Muscle of leg (tissue), 11 donors: ENCODE data around the gene FBXL19. TPM values are rescaled to one million over a fixed set of nuclear protein-coding genes. Genes with fewer than 3 reads are reported as not detected.
A peak's percentile ranks its signal among the peaks of the same experiment; 100 is the strongest.

Source experiments
- DNase-seq: peaks from one replicate; pipeline ENCODE4 v3.0.0; 2013
- H3K27ac ChIP-seq: one replicate; pipeline ENCODE4 v1.5.1; 2013; ENCODE audit warnings: mild to moderate bottlenecking, low read length, control low read depth
- H3K27me3 ChIP-seq: one replicate; pipeline ENCODE4 v1.6.1; 2013; ENCODE audit warnings: low read length; ENCODE audit not compliant: control insufficient read depth, insufficient read depth
- H3K36me3 ChIP-seq: one replicate; pipeline ENCODE4 v1.6.1; 2013; ENCODE audit warnings: low read length; ENCODE audit not compliant: control insufficient read depth, insufficient read depth
- H3K4me1 ChIP-seq: one replicate; pipeline ENCODE4 v1.6.1; 2013; ENCODE audit warnings: low read length; ENCODE audit not compliant: control insufficient read depth, insufficient read depth
- H3K4me3 ChIP-seq: one replicate; pipeline ENCODE4 v1.5.1; 2013; ENCODE audit warnings: low read length, control low read depth
- H3K9me3 ChIP-seq: replicated peaks from 2 replicates; pipeline ENCODE4 v1.6.1; 2013; ENCODE audit warnings: low read depth, low read length; ENCODE audit not compliant: control insufficient read depth
- WGBS: methylation state at CpG from one replicate; pipeline ENCODE4 v1.1.5; 2013; ENCODE audit warnings: missing lambda C conversion rate; ENCODE audit not compliant: insufficient coverage; 5-methylcytosine and 5-hydroxymethylcytosine counted together
- polyA plus RNA-seq, 8 donors: library from polyadenylated mRNA; unstranded; fragments of 120-200 nt; gene quantifications; one replicate each; pipeline versions ENCODE4 v1.2.1 to v1.2.3, GENCODE V29; 2013; ENCODE audit warnings: inconsistent platforms in 1 of 8, low replicate concordance in 1 of 8; ENCODE audit not compliant: insufficient read length in 8 of 8, insufficient read depth in 1 of 8
- total RNA-seq: library from RNA; stranded (reverse); fragments of 120-200 nt; gene quantifications from one replicate; pipeline ENCODE4 v1.2.4, GENCODE V29; 2013

The FBXL19 gene
- total and polyA plus RNA-seq, 9 donors = 6.3 to 17.7 (median 11.1) TPM

- H3K27ac ChIP-seq = peak overlapping the region; percentile 90
- WGBS = 86% methylated on average over 18 of the region's 19 CpGs
- peaks cover 31% of the 10 kb centered on the region for H3K4me1 ChIP-seq
- H3K9me3 ChIP-seq = no peaks in the 10 kb centered on the region
- no peak for DNase-seq
- H3K36me3 ChIP-seq = peaks cover 2% of the 10 kb centered on the region
- H3K4me3 ChIP-seq = no peak overlapping the region
- no peaks in the 10 kb centered on the region for H3K27me3 ChIP-seq
Observed at GRCh38 chr16:30904114-30904780, 19.1 kb upstream of the FBXL19 start.

DNA sequence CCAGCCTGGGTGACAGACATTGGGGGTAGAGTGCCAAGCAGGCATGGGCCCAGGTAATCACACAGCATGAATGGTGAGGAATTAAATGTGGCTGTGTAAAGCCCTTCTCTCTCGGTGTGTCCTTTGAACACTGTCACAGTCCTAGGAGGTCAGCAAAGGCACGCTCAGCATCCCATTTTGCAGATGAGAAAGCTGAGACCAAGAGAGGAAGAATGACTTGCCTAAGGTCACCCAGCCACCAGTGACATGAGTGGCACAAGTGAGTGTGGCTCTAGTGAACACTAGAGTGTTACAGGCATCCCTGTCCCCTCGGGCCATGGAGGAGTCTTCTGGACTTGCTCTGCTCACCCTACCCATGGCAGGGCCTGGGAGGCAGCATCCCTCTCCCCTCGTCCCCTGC, 16.3 kb upstream of the FBXL19 start:
- 90% methylated on average over 3 of the region's 4 CpGs for WGBS
- Histone ChIP-seq H3K9me3 (no peaks in the 10 kb centered on the region), H3K27ac (no peak overlapping the region), H3K36me3 (no peaks in the 10 kb centered on the region), H3K27me3 (no peaks in the 10 kb centered on the region), H3K4me3 (no peak overlapping the region), H3K4me1 (peaks cover 23% of the 10 kb centered on the region)
- DNase-seq = no peak

DNA sequence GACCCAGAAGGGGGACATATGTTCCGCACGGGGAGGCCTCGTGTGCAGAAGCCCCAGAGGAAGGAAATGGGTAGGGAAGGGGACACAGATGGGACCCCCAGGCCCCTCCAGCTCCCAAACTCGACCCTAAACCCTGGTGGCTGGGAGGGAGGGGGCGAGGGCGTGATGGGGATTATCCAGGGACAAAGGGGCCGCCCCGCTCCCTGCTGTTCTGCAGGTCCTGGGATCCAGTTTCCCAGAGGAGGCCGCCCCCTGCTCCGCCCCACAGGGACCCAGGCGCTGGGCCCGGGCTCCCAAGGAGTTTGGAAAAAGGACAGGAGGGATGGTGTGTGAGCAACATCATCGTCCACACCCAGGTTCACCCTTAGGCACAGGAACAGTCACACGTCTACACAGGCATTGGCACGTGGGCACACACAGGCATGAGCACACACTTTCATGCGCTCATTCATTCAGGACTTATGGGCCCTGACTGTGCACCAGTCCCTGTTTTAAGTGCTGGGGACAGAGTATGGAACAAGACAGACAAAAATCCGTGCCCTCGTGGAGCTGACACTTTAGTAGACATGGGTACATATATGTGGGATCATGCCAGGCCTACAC, 12.8 kb upstream of the FBXL19 start:
- 74% methylated on average over 5 of the region's 18 CpGs for WGBS
- no peaks in the 10 kb centered on the region for H3K9me3 ChIP-seq

GRCh38 chr16:30912794-30913412, 10.5 kb upstream of the FBXL19 start:
- DNase-seq = no peak
- WGBS = 89% methylated on average over 6 of the region's 6 CpGs
- no peak overlapping the region for H3K4me3 ChIP-seq
- H3K27me3 ChIP-seq = no peaks in the 10 kb centered on the region
- no peak overlapping the region for H3K27ac ChIP-seq
- no peaks in the 10 kb centered on the region for H3K36me3 ChIP-seq
- H3K9me3 ChIP-seq = no peaks in the 10 kb centered on the region
- H3K4me1 ChIP-seq = no peaks in the 10 kb centered on the region

More for the DNA sequence above, 12.8 kb upstream of the FBXL19 start:
- Histone ChIP-seq H3K36me3 (no peaks in the 10 kb centered on the region), H3K27ac (no peak overlapping the region), H3K4me3 (no peak overlapping the region), H3K27me3 (no peaks in the 10 kb centered on the region), H3K4me1 (peaks cover 3% of the 10 kb centered on the region)
- no peak for DNase-seq

DNA sequence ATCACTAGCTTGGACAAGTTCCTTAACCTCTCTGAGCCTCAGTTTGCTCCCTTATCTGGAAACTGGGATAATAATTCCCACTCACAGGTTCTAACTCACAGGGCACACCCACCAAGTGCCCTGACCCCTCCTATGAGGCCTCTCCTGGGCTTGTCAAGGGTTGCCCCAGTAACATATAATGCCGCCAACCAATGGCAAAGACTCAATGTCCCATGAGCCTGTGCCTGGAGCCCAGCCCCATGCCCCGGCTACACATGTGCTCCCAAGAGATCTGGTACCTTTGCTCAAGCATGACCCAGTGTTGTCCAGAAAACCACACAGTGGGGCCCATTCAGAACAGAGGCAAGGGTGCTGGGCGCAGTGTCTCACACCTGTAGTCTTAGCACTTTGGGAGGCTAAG, 8.5 kb upstream of the FBXL19 start:
- no peak for DNase-seq
- 87% methylated on average over 3 of the region's 3 CpGs for WGBS
- Histone ChIP-seq H3K27ac (no peak overlapping the region), H3K4me1 (no peaks in the 10 kb centered on the region), H3K9me3 (no peaks in the 10 kb centered on the region), H3K4me3 (no peak overlapping the region), H3K36me3 (no peaks in the 10 kb centered on the region), H3K27me3 (no peaks in the 10 kb centered on the region)

GRCh38 chr16:30918614-30919013, 4.8 kb upstream of the FBXL19 start:
- Histone ChIP-seq H3K27ac (no peak overlapping the region), H3K36me3 (no peaks in the 10 kb centered on the region), H3K4me3 (no peak overlapping the region), H3K9me3 (no peaks in the 10 kb centered on the region), H3K4me1 (peaks cover 9% of the 10 kb centered on the region), H3K27me3 (no peaks in the 10 kb centered on the region)
- DNase-seq = no peak
- 38% methylated on average over 1 of the region's 1 CpG for WGBS

DNA sequence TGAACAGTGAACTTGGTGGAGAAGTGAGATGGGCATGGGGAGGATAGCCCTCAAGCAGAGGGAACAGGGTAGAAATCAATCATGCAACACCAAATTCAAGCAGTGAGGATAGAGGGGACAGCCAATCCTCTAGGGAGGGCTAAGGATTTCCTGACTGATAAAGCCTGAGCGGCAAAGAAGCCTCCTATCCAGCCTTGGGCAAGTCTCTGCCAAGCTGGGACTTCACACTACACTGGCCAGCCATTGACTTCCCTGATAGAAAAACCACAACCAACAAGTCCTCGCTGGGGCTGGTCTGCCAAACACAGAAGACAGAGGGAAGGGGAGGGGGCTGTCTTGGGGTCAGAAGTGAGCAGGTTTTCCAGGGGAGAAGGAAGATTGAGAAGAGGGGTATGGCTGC, 2.5 kb upstream of the FBXL19 start:
- no CpG with 5 or more reads among the region's 2 CpGs for WGBS
- Histone ChIP-seq H3K36me3 (peaks cover under 1% of the 10 kb centered on the region), H3K4me1 (peaks cover 20% of the 10 kb centered on the region), H3K27me3 (no peaks in the 10 kb centered on the region), H3K27ac (no peak overlapping the region), H3K4me3 (no peak overlapping the region), H3K9me3 (no peaks in the 10 kb centered on the region)
- no peak for DNase-seq

GRCh38 chr16:30921459-30921747, 2.0 kb upstream of the FBXL19 start:
- H3K4me1 ChIP-seq = peaks cover 20% of the 10 kb centered on the region
- H3K27me3 ChIP-seq = no peaks in the 10 kb centered on the region
- no peak overlapping the region for H3K27ac ChIP-seq
- 8% methylated on average over 2 of the region's 6 CpGs for WGBS
- DNase-seq = no peak
- peaks cover 5% of the 10 kb centered on the region for H3K36me3 ChIP-seq
- peak overlapping the region; percentile 71 for H3K4me3 ChIP-seq
- no peaks in the 10 kb centered on the region for H3K9me3 ChIP-seq

GRCh38 chr16:30921748-30922419, 1.5 kb upstream of the FBXL19 start:
- H3K36me3 ChIP-seq = peaks cover 10% of the 10 kb centered on the region
- 0% methylated on average over 30 of the region's 37 CpGs for WGBS
- DNase-seq = peak; percentile 98
- H3K9me3 ChIP-seq = no peaks in the 10 kb centered on the region
- H3K4me1 ChIP-seq = peaks cover 20% of the 10 kb centered on the region
- no peaks in the 10 kb centered on the region for H3K27me3 ChIP-seq
- H3K27ac ChIP-seq = peak overlapping the region; percentile 100
- peak overlapping the region; percentile 71 for H3K4me3 ChIP-seq

GRCh38 chr16:30922420-30922959, 882 bp upstream of the FBXL19 start:
- Histone ChIP-seq H3K27me3 (no peaks in the 10 kb centered on the region), H3K4me1 (peaks cover 20% of the 10 kb centered on the region), H3K27ac (peak overlapping the region; percentile 100), H3K4me3 (peak overlapping the region; percentile 95), H3K9me3 (no peaks in the 10 kb centered on the region), H3K36me3 (peaks cover 16% of the 10 kb centered on the region)
- 0% methylated on average over 29 of the region's 42 CpGs for WGBS
- peak; percentile 100 for DNase-seq
